Type B pancreatic cell (in vitro differentiated cells): ENCODE results near the gene FERMT3. TPM values are rescaled to one million over a fixed set of nuclear protein-coding genes. Genes with fewer than 3 reads are reported as not detected.

Experiments used
- DNase-seq: peaks from one replicate; pipeline ENCODE4 v3.0.0; 2021; ENCODE audit warnings: mixed read lengths; ENCODE audit not compliant: unreplicated experiment; ENCODE audit errors: extremely low spot score
- H3K27ac Mint-ChIP-seq: 2 replicates; pipeline ENCODE4 v1.8.0; 2021; ENCODE audit warnings: mild to moderate bottlenecking, mixed read lengths
- H3K27me3 Mint-ChIP-seq: 2 replicates; pipeline ENCODE4 v1.8.0; 2021; ENCODE audit warnings: mixed read lengths
- H3K36me3 Mint-ChIP-seq: 2 replicates; pipeline ENCODE4 v1.8.0; 2021; ENCODE audit warnings: mixed read lengths
- H3K4me1 Mint-ChIP-seq: one replicate; pipeline ENCODE4 v1.8.0; 2021; ENCODE audit warnings: mixed read lengths; ENCODE audit not compliant: unreplicated experiment
- H3K4me3 Mint-ChIP-seq: 2 replicates; pipeline ENCODE4 v1.8.0; 2021; ENCODE audit warnings: mild to moderate bottlenecking, mixed read lengths
- H3K9me3 Mint-ChIP-seq: 2 replicates; pipeline ENCODE4 v1.8.0; 2021; ENCODE audit warnings: mixed read lengths
- total RNA-seq: library from RNA; stranded (reverse); gene quantifications from 2 replicates; pipeline ENCODE4 v1.2.1, GENCODE V29; 2021; ENCODE audit warnings: low replicate concordance
- TF ChIP-seq, protein P1 (sequence below): fragments of 200-600 bp; sonication (generic); conservative IDR thresholded peaks from 2 replicates; pipeline ENCODE4 v1.5.0; 2021; ENCODE audit warnings: antibody characterized with exemption, mild to moderate bottlenecking

The FERMT3 gene
- total RNA-seq, 1 donor from 2014 or later, result 3.5 TPM

DNA sequence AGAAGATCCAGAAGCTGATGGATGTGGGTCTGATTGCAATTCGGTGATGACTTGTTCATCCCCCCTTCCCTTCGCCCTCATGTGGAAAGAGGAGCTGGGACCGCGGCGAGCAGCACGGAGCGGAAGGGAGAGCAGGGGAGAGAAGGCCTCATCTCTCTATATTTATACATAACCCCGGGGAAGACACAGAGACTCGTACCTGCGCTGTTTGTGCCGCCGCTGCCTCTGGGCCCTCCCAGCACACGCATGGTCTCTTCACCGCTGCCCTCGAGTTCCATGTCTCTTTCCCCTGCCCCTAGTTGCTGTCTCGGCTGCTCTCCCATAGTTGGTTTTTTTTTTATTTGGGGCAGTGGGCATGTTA lies 2.5 kb upstream of the FERMT3 start:
- no peaks in the 10 kb centered on the region for H3K27me3 Mint-ChIP-seq
- DNase-seq, result no peak
- H3K27ac Mint-ChIP-seq, result peak overlapping the region; percentile 44

DNA sequence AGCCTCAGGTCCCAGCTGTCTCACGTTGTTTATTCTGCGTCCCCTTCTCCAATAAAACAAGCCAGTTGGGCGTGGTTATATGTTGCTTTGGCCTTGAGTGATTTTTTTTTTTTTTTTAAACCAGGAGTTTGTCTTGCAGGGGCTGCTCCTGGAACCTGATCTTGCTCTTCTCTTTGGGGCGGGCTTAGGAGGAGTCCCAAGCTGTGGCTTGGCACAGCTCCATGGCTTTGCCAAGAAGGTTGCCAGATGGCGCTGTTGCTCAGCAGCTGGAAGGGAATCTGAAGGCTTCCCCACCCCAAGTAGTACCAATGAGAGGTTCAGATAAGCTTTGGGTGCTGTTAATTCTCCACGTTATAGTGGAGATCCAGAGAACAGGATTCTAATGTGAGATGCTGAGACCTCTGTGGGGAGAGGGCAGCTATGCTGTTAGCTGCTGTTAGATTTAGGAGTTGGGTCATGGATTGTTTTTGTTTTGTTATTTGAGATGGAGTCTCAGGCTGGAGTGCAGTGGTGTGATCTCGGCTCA lies 2.0 kb upstream of the FERMT3 start:
- H3K4me1 Mint-ChIP-seq, result peaks cover 10% of the 10 kb centered on the region
- H3K9me3 Mint-ChIP-seq, result no peaks in the 10 kb centered on the region
- no peak for DNase-seq
- no peaks in the 10 kb centered on the region for H3K27me3 Mint-ChIP-seq
- H3K27ac Mint-ChIP-seq, result peak overlapping the region; percentile 44
- TF ChIP-seq, protein P1, sequence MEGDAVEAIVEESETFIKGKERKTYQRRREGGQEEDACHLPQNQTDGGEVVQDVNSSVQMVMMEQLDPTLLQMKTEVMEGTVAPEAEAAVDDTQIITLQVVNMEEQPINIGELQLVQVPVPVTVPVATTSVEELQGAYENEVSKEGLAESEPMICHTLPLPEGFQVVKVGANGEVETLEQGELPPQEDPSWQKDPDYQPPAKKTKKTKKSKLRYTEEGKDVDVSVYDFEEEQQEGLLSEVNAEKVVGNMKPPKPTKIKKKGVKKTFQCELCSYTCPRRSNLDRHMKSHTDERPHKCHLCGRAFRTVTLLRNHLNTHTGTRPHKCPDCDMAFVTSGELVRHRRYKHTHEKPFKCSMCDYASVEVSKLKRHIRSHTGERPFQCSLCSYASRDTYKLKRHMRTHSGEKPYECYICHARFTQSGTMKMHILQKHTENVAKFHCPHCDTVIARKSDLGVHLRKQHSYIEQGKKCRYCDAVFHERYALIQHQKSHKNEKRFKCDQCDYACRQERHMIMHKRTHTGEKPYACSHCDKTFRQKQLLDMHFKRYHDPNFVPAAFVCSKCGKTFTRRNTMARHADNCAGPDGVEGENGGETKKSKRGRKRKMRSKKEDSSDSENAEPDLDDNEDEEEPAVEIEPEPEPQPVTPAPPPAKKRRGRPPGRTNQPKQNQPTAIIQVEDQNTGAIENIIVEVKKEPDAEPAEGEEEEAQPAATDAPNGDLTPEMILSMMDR, result peak; percentile 71
- H3K36me3 Mint-ChIP-seq, result peaks cover 24% of the 10 kb centered on the region
- H3K4me3 Mint-ChIP-seq, result no peak overlapping the region

More for the DNA sequence above, 2.5 kb upstream of the FERMT3 start:
- Mint-ChIP-seq H3K36me3 (peaks cover 24% of the 10 kb centered on the region), H3K4me1 (peaks cover 10% of the 10 kb centered on the region), H3K9me3 (no peaks in the 10 kb centered on the region), H3K4me3 (no peak overlapping the region)
- TF ChIP-seq, protein P1, result no peak

DNA sequence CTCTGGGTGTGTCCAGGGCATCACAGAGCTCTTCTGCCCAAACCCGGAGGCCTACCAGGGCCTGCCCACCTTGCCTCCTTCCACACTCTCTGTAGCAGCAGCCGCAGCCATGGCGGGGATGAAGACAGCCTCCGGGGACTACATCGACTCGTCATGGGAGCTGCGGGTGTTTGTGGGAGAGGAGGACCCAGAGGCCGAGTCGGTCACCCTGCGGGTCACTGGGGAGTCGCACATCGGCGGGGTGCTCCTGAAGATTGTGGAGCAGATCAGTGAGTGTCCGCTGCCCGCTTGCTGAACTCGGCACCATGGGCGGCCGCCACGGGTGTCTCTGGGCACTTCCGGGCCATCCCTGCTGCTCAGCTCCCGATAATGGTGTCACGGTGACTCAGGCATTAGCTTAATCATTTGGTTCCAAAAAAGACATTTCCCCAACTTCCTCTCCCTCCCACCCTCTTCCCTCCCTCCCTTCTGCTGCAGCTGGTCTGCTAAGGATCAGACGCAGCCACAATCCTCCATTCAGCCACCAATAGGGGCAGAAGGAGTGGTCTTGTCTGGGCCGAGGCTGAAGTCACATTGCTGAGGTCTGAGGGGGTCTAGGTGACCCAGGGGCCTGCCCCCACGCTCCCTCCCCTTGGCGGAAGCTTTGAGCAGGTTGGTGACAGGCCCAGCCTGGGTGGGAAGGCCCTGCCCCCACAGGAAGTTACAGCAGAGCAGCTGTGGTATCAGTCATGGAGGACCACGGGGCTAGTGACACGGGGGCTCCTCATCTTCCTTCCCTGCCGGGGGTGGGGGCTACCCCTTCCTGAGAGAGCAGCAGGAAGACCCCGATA lies 950 bp downstream of the FERMT3 start:
- Mint-ChIP-seq H3K27me3 (no peaks in the 10 kb centered on the region), H3K36me3 (peaks cover 17% of the 10 kb centered on the region), H3K4me3 (no peak overlapping the region), H3K27ac (no peak overlapping the region), H3K4me1 (peaks cover 10% of the 10 kb centered on the region), H3K9me3 (no peaks in the 10 kb centered on the region)
- TF ChIP-seq, protein P1, result no peak
- DNase-seq, result no peak

DNA sequence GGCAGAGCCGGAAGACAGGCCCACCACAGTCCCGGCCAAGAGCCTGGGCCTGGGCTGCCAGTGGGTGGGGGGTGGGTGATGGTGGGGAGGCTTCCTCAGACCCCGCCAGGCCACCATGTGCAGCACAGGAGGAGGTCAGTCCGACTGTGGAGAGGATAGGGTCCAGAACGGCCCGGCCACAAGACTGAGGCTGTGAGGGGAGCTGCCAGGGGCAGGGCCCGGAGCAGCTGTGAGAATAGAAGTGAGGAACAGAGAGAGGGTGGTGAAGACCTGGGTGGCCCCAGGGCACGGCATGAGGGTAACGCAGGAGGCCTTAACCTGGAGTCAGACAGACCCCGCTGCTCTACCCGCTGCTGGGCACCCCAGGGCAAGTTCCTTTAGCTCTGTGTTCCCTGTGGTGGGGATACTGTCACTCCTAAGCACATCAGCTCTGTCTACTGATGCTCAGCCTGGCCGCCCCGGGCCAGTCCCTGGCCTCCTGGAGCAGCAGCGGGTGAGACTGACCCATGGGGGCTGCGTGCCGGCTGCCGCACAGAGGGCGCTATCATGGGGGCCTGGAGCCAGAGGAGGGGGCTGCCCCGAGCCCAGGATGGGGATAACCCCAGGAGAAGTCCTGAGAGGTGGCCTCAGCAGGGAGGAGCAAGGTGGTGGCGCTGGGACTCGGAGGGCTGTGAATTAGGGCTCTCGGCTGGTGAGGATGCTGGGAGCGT lies 1.7 kb downstream of the FERMT3 start:
- no peak overlapping the region for H3K4me3 Mint-ChIP-seq
- H3K9me3 Mint-ChIP-seq, result no peaks in the 10 kb centered on the region
- H3K27me3 Mint-ChIP-seq, result no peaks in the 10 kb centered on the region
- peaks cover 10% of the 10 kb centered on the region for H3K4me1 Mint-ChIP-seq
- H3K36me3 Mint-ChIP-seq, result peaks cover 14% of the 10 kb centered on the region
- no peak for DNase-seq
- H3K27ac Mint-ChIP-seq, result no peak overlapping the region
- TF ChIP-seq, protein P1, result no peak

DNA sequence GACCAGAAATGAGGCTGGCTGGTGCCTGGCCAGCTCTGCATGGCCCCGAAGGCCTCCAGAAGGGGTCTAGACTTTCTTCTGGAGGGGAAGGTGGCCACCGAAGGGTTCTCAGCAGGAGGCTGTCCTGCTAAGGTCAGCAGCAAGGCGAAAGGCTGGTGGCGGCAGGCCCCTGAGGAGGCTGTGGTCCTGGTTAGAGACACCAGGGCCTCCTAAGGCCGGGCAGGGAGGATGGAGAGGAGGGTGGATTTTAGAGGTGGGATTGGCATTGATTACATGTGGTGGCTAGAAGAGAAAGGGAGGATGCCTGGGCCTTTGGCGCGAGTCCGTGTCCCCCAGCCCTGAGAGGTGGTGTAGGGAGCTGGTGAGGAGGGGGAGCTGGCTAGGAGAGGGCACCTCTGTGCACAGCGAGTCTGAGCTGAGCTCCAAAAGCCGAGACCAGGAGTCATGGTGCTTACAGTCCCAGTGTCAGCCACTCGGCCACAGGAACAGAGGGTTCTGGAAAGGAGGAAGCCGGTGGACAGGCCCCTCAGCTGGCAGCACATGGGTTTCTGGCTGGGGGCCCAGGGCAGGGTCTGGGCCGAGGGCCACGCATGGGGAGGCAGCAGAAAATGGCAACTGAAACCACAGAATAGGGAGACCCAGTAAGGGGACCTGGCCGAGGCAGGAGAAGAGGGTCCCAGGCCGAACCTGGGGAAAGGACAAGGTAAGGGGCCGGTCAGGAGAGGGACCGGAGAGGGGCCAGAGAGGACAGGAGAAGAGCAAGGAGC lies 2.5 kb downstream of the FERMT3 start:
- H3K4me3 Mint-ChIP-seq, result no peak overlapping the region
- peaks cover 9% of the 10 kb centered on the region for H3K4me1 Mint-ChIP-seq
- H3K36me3 Mint-ChIP-seq, result peaks cover 12% of the 10 kb centered on the region
- H3K9me3 Mint-ChIP-seq, result no peaks in the 10 kb centered on the region
- TF ChIP-seq, protein P1, result no peak
- H3K27me3 Mint-ChIP-seq, result no peaks in the 10 kb centered on the region
- no peak overlapping the region for H3K27ac Mint-ChIP-seq
- no peak for DNase-seq
